Stomach (tissue), 9 donors: ENCODE measurements around the gene CELF2. TPM values are rescaled to one million over a fixed set of nuclear protein-coding genes. Genes with fewer than 3 reads are reported as not detected.

Experiments
- DNase-seq, 2 donors: peaks; one replicate each; pipeline versions ENCODE4 v3.0.0 to v3.0.0-alpha.2; 2013 to 2019
- H3K27ac ChIP-seq, 5 donors: fragments of 200-600 bp in 4 of 5; sonication (generic) in 4 of 5; one replicate each; pipeline ENCODE4 v1.5.1; 2013 to 2019; ENCODE audit warnings: mild to moderate bottlenecking in 1 of 5, moderate library complexity in 1 of 5
- H3K27me3 ChIP-seq, 3 donors: fragments of 200-600 bp; sonication (generic); one replicate each; pipeline ENCODE4 v1.5.1; 2017 to 2019; ENCODE audit warnings: mixed run types in 1 of 3
- H3K36me3 ChIP-seq, 4 donors: fragments of 200-600 bp; sonication (generic); 1 replicate in 3 of 4; 2 replicates in 1 of 4; pipeline ENCODE4 v1.5.1; 2016 to 2019
- H3K4me1 ChIP-seq, 4 donors: fragments of 200-600 bp; sonication (generic); one replicate each; pipeline ENCODE4 v1.5.1; 2016 to 2019
- H3K4me3 ChIP-seq, 4 donors: fragments of 200-600 bp; sonication (generic) in 3 of 4; one replicate each; pipeline ENCODE4 v1.5.1; 2016 to 2019; ENCODE audit warnings: mild to moderate bottlenecking in 1 of 4
- H3K9me3 ChIP-seq, 4 donors: fragments of 200-600 bp; sonication (generic); one replicate each; pipeline ENCODE4 v1.5.1; 2016 to 2019
- CTCF ChIP-seq, 7 experiments: fragments of 450-650 bp in 4 of 7; fragments of 200-600 bp in 3 of 7; sonication (generic) in 3 of 7; IDR thresholded peaks; one replicate each; pipeline ENCODE4 v1.5.1; 2016 to 2019; ENCODE audit warnings: antibody characterized with exemption in 7 of 7, control low read depth in 2 of 7, mild to moderate bottlenecking in 1 of 7
- EP300 ChIP-seq: sonication (generic); formaldehyde crosslinking; IDR thresholded peaks from one replicate; pipeline ENCODE4 v1.6.1; 2017; ENCODE audit warnings: antibody characterized with exemption
- POLR2A ChIP-seq, 4 donors: fragments of 450-650 bp; IDR thresholded peaks; one replicate each; pipeline ENCODE4 v1.6.1; 2016; ENCODE audit warnings: antibody characterized with exemption in 4 of 4, control low read depth in 2 of 4, mild to moderate bottlenecking in 1 of 4, moderate library complexity in 1 of 4
- POLR2AphosphoS5 ChIP-seq, 3 donors: sonication (generic); formaldehyde crosslinking; IDR thresholded peaks; one replicate each; pipeline ENCODE4 v1.6.1; 2016; ENCODE audit warnings: antibody characterized with exemption in 3 of 3
- WGBS, 5 donors: extraction: QIAGEN DNeasy Blood & Tissue Kit in 3 of 5; methylation state at CpG; one replicate each; pipeline versions ENCODE4 v1.1.5 to v1.1.7; 2013 to 2018; 5-methylcytosine and 5-hydroxymethylcytosine counted together
- intact Hi-C: fragments of 100-400 bp; cut with DNase I; formaldehyde crosslinking; loops from one replicate; pipeline ENCODE4 v1.15.1; 2023; ENCODE audit warnings: low total_unique reads
- polyA plus RNA-seq, 3 donors: library from polyadenylated mRNA; stranded (reverse); fragments of 200-250 nt; gene quantifications; one replicate each; pipeline ENCODE4 v1.2.3, GENCODE V29; 2013
- total RNA-seq, 5 donors: library from RNA; depleted of rRNA; stranded (reverse); fragments of >200 nt; gene quantifications; one replicate each; pipeline versions ENCODE4 v1.1.0 to v1.2.3, GENCODE V29; 2014 to 2016
- donor health status: healthy with polysubstance abuse.
- donor health status: Bipolar disorder and iron deficiency.
- donor health status: healthy.

The CELF2 gene
- total and polyA plus RNA-seq, 8 donors: 3.9 to 65.3 (median 36.1) TPM

GRCh38 chr10:11037991-11038390 is 20.3 kb downstream of the CELF2 start:
- Histone ChIP-seq H3K36me3 (no peaks in the 10 kb centered on the region), H3K4me1 (peaks cover 0 to 19% (median 14%) of the 10 kb centered on the region in 4 donors), H3K27ac (no peak overlapping the region), H3K9me3 (no peaks in the 10 kb centered on the region), H3K27me3 (no peaks in the 10 kb centered on the region), H3K4me3 (no peak overlapping the region)
- 80 to 82% (median 82%) methylated on average over 4 of the region's 4 CpGs for WGBS, 5 donors
- TF ChIP-seq POLR2AphosphoS5 (IDR thresholded peaks at IDR 0.05) (no peak), CTCF (IDR thresholded peaks at IDR 0.05) (no peak), EP300 (no peak), POLR2A (IDR thresholded peaks at IDR 0.05) (no peak)
- no peak for DNase-seq
- intact Hi-C loops: no loop called here

- intact Hi-C loops: no loop called here
- TF ChIP-seq CTCF (IDR thresholded peaks at IDR 0.05) (no peak), POLR2A (IDR thresholded peaks at IDR 0.05) (no peak)
- H3K36me3 ChIP-seq: peaks cover 0 to 6% (median 0%) of the 10 kb centered on the region in 4 donors
- no peaks in the 10 kb centered on the region for H3K9me3 ChIP-seq
- no peak overlapping the region for H3K4me3 ChIP-seq
- no peak overlapping the region for H3K27ac ChIP-seq
- no peak for DNase-seq
- WGBS, 5 donors: 70 to 89% (median 79%) methylated on average over 4 of the region's 4 CpGs
- peaks cover 0 to 7% (median 0%) of the 10 kb centered on the region in 4 donors for H3K4me1 ChIP-seq
- H3K27me3 ChIP-seq: no peaks in the 10 kb centered on the region
Measured at GRCh38 chr10:11042357-11042756, 24.7 kb downstream of the CELF2 start.

GRCh38 chr10:11043039-11043438 is 25.4 kb downstream of the CELF2 start:
- no peak overlapping the region for H3K4me3 ChIP-seq
- WGBS, 5 donors: 79 to 92% (median 90%) methylated on average over 4 of the region's 4 CpGs
- peaks cover 0 to 6% (median 0%) of the 10 kb centered on the region in 4 donors for H3K36me3 ChIP-seq
- TF ChIP-seq POLR2A (IDR thresholded peaks at IDR 0.05) (no peak), EP300 (no peak)
- intact Hi-C loops: no loop called here
- no peak for DNase-seq
- H3K9me3 ChIP-seq: no peaks in the 10 kb centered on the region
- peaks cover 0 to 12% (median under 1%) of the 10 kb centered on the region in 4 donors for H3K4me1 ChIP-seq
- H3K27me3 ChIP-seq: no peaks in the 10 kb centered on the region
- no peak overlapping the region for H3K27ac ChIP-seq

GRCh38 chr10:11043446-11044127 is 25.9 kb downstream of the CELF2 start:
- Histone ChIP-seq H3K36me3 (peaks cover 0 to 6% (median 0%) of the 10 kb centered on the region in 4 donors), H3K27ac (no peak overlapping the region), H3K27me3 (no peaks in the 10 kb centered on the region), H3K9me3 (no peaks in the 10 kb centered on the region), H3K4me3 (no peak overlapping the region), H3K4me1 (peaks cover 0 to 18% (median 4%) of the 10 kb centered on the region in 4 donors)
- TF ChIP-seq EP300 (no peak), CTCF (IDR thresholded peaks at IDR 0.05) (no peak), POLR2AphosphoS5 (IDR thresholded peaks at IDR 0.05) (no peak), POLR2A (IDR thresholded peaks at IDR 0.05) (no peak)
- intact Hi-C loops: no loop called here
- WGBS, 5 donors: 88 to 95% (median 93%) methylated on average over 22 to 23 of the region's 23 CpGs
- no peak for DNase-seq

- Histone ChIP-seq H3K9me3 (no peaks in the 10 kb centered on the region), H3K4me3 (no peak overlapping the region), H3K27ac (no peak overlapping the region), H3K4me1 (peaks cover 0 to 37% (median 12%) of the 10 kb centered on the region in 4 donors), H3K36me3 (peaks cover 0 to 6% (median 0%) of the 10 kb centered on the region in 4 donors), H3K27me3 (no peaks in the 10 kb centered on the region)
- 90 to 96% (median 96%) methylated on average over 3 of the region's 3 CpGs for whole genome bisulfite sequencing, 5 donors
- intact Hi-C loops: no loop called here
- DNase-seq: no peak
- TF ChIP-seq POLR2A (IDR thresholded peaks at IDR 0.05): no peak
- TF ChIP-seq POLR2AphosphoS5 (IDR thresholded peaks at IDR 0.05): no peak
- TF ChIP-seq EP300: no peak
- no peak for TF ChIP-seq CTCF (IDR thresholded peaks at IDR 0.05)
Measured at GRCh38 chr10:11045487-11045886, 27.8 kb downstream of the CELF2 start.
